Liver (tissue), 9 donors: Measurements from ENCODE around the gene RHOD. TPM values are rescaled to one million over a fixed set of nuclear protein-coding genes. Genes with fewer than 3 reads are reported as not detected.

ENCODE experiments used
- DNase-seq: peaks from one replicate; pipeline ENCODE4 v3.0.0-alpha.2; 2017; ENCODE audit warnings: low spot score
- H3K27ac ChIP-seq, 2 donors: one replicate each; pipeline ENCODE4 v1.7.0; 2013; ENCODE audit warnings: inconsistent platforms in 2 of 2, low read length in 2 of 2, control low read depth in 1 of 2, low read depth in 1 of 2, mild to moderate bottlenecking in 1 of 2
- H3K27me3 ChIP-seq, 4 donors: one replicate each; pipeline versions ENCODE4 v1.6.1 to v1.7.0; 2013; ENCODE audit warnings: low read length in 3 of 4, inconsistent platforms in 1 of 4, mild to moderate bottlenecking in 1 of 4, moderate library complexity in 1 of 4; ENCODE audit not compliant: control insufficient read depth in 4 of 4, insufficient read depth in 4 of 4
- H3K36me3 ChIP-seq, 4 donors: one replicate each; pipeline versions ENCODE4 v1.6.1 to v1.7.0; 2013; ENCODE audit warnings: low read length in 3 of 4, mild to moderate bottlenecking in 3 of 4, low read depth in 1 of 4, moderate library complexity in 1 of 4; ENCODE audit not compliant: control insufficient read depth in 4 of 4, insufficient read depth in 3 of 4
- H3K4me1 ChIP-seq, 4 donors: one replicate each; pipeline versions ENCODE4 v1.6.1 to v1.7.0; 2013; ENCODE audit warnings: low read length in 3 of 4, mild to moderate bottlenecking in 3 of 4, moderate library complexity in 1 of 4; ENCODE audit not compliant: control insufficient read depth in 4 of 4, insufficient read depth in 4 of 4
- H3K4me3 ChIP-seq, 3 donors: one replicate each; pipeline versions ENCODE4 v1.6.1 to v1.7.0; 2013; ENCODE audit warnings: low read length in 3 of 3, control low read depth in 1 of 3, low read depth in 1 of 3, mild to moderate bottlenecking in 1 of 3
- H3K9ac ChIP-seq, 2 donors: one replicate each; pipeline ENCODE4 v1.7.0; 2013; ENCODE audit warnings: low read length in 2 of 2, mild to moderate bottlenecking in 2 of 2, moderate library complexity in 2 of 2, control low read depth in 1 of 2, low read depth in 1 of 2
- H3K9me3 ChIP-seq, 4 donors: one replicate each; pipeline versions ENCODE4 v1.6.1 to v1.7.0; 2013; ENCODE audit warnings: low read length in 3 of 4; ENCODE audit not compliant: control insufficient read depth in 4 of 4
- EGR1 ChIP-seq, 2 donors: IDR thresholded peaks; 2 replicates each; pipeline ENCODE4 v1.6.1; 2016 to 2018; ENCODE audit warnings: antibody characterized with exemption in 2 of 2, low read depth in 2 of 2
- FOXA2 ChIP-seq: IDR thresholded peaks from 2 replicates; pipeline ENCODE4 v1.6.1; 2016; ENCODE audit warnings: antibody characterized with exemption
- GABPA ChIP-seq, 2 donors: IDR thresholded peaks in 1 of 2; conservative IDR thresholded peaks in 1 of 2; 2 replicates each; pipeline ENCODE4 v1.6.1; 2016; ENCODE audit warnings: antibody characterized with exemption in 2 of 2, mild to moderate bottlenecking in 1 of 2, moderate library complexity in 1 of 2
- HNF4G ChIP-seq: IDR thresholded peaks from 2 replicates; pipeline ENCODE4 v1.6.1; 2016; ENCODE audit warnings: antibody characterized with exemption
- JUND ChIP-seq, 2 donors: IDR thresholded peaks; 2 replicates each; pipeline ENCODE4 v1.6.1; 2016; ENCODE audit warnings: antibody characterized with exemption in 2 of 2
- REST ChIP-seq: IDR thresholded peaks from 2 replicates; pipeline ENCODE4 v1.6.1; 2016; ENCODE audit warnings: antibody characterized with exemption, mild to moderate bottlenecking
- RXRA ChIP-seq, 2 donors: IDR thresholded peaks; 2 replicates each; pipeline ENCODE4 v1.6.1; 2017 to 2018; ENCODE audit warnings: antibody characterized with exemption in 2 of 2, mild to moderate bottlenecking in 1 of 2
- TAF1 ChIP-seq: conservative IDR thresholded peaks from 2 replicates; pipeline ENCODE4 v1.6.1; 2016; ENCODE audit warnings: antibody characterized with exemption, mild to moderate bottlenecking
- ZBTB33 ChIP-seq: IDR thresholded peaks from 2 replicates; pipeline ENCODE4 v1.6.1; 2016; ENCODE audit warnings: antibody characterized with exemption
- WGBS: extraction: QIAGEN DNeasy Blood & Tissue Kit; methylation state at CpG from one replicate; pipeline ENCODE4 v1.1.7; 2013; 5-methylcytosine and 5-hydroxymethylcytosine counted together
- polyA plus RNA-seq, 2 donors: library from polyadenylated mRNA; stranded (reverse) in 1 of 2; unstranded in 1 of 2; fragments of 200-250 nt in 1 of 2; fragments of >200 nt in 1 of 2; fragmentation: Nextera tagmentation in 1 of 2; extraction: Ambion mirVana in 1 of 2; gene quantifications; one replicate each; pipeline versions ENCODE4 v1.2.1 to v1.2.3, GENCODE V29; 2013 to 2015
- total RNA-seq, 2 donors: library from RNA; depleted of rRNA; stranded (reverse); fragments of >200 nt; gene quantifications; one replicate each; pipeline ENCODE4 v1.2.3, GENCODE V29; 2014
- TF ChIP-seq, protein P1 (sequence below): fragments of 150-350 bp; IDR thresholded peaks from 2 replicates; pipeline ENCODE4 v1.5.1; 2017; ENCODE audit warnings: improper control_type of control experiment, low read depth, low read length; ENCODE audit not compliant: missing input control
- donor health status: healthy.
- donor health status: healthy.
- donor health status: healthy.
- donor health status: healthy.
- donor health status: healthy.

RHOD gene, protein sequence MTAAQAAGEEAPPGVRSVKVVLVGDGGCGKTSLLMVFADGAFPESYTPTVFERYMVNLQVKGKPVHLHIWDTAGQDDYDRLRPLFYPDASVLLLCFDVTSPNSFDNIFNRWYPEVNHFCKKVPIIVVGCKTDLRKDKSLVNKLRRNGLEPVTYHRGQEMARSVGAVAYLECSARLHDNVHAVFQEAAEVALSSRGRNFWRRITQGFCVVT
- 10 to 100 TPM in 1 of 2 donors, 1 to 10 TPM in 1; 7.8 to 27.0 TPM for total RNA-seq
- polyA plus RNA-seq: 10 to 100 TPM; 39.4 to 50.7 TPM

DNA sequence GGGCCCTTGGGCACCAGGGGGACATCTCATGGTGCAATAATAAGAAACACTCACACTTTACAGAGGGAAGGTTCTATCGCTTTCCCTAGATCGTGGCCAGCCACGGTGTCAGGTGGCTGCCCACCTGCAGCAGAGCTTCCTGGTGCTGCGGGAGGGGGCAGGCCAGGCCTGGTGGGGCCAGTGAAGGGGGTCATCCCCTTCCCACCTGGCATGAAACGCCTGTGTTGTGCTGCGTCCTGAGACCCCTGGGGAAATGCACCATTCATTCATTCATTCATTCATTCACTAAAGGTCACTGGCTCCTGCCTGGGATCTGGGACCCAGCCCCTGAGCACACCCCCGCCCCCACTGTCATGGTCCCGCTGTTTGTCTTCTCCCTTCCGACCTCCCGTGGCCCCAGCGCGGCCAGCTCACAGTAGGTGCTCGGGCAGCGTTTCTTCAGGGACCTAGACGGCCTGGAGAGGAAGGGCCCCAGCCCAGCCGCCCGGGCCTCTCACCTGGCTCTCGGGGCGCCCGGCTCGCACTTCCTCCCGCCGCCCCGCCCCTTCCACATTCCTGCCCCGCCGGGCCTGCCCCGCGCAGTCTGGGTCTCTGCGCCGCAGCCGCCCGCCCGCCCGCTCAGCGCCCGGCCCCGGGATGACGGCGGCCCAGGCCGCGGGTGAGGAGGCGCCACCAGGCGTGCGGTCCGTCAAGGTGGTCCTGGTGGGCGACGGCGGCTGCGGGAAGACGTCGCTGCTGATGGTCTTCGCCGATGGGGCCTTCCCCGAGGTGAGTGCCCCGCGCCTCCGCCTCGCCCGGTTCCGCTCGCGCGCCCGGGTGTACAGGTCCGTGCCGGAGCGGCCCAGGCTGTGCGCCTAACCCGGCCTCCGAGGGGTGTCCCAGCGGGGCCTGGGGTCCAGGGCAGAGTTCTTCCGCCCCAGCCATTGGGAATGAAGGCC is at the start of gene RHOD:
Gene RHOD, plus strand, starts transcription at position 581 of the 938 bp plus-strand sequence. Its CDS starts 56 bp downstream, at position 637.
- peak within 1 kb of the TSS; percentile 74 to 82 (median 81) for H3K4me3 ChIP-seq
- no peaks in the 10 kb centered on the region for H3K36me3 ChIP-seq
- no peaks in the 10 kb centered on the region for H3K9me3 ChIP-seq
- WGBS: 5% methylated on average over 72 of the region's 72 CpGs
- no peaks in the 10 kb centered on the region for H3K27me3 ChIP-seq
- no peak for DNase-seq
- peaks cover 24 to 73% (median 57%) of the 10 kb centered on the region in 4 donors for H3K4me1 ChIP-seq
- TF ChIP-seq HNF4G: no peak
- no peak for TF ChIP-seq RXRA (IDR thresholded peaks at IDR 0.05)
- TF ChIP-seq TAF1: no peak
- H3K9ac ChIP-seq: peak within 1 kb of the TSS; percentile 68 to 73
- H3K27ac ChIP-seq: peak within 1 kb of the TSS; percentile 90 to 93

- no peak for TF ChIP-seq REST
- TF ChIP-seq ZBTB33: no peak
- TF ChIP-seq JUND (IDR thresholded peaks at IDR 0.05): no peak
- no peak for TF ChIP-seq FOXA2
- TF ChIP-seq, protein P1, sequence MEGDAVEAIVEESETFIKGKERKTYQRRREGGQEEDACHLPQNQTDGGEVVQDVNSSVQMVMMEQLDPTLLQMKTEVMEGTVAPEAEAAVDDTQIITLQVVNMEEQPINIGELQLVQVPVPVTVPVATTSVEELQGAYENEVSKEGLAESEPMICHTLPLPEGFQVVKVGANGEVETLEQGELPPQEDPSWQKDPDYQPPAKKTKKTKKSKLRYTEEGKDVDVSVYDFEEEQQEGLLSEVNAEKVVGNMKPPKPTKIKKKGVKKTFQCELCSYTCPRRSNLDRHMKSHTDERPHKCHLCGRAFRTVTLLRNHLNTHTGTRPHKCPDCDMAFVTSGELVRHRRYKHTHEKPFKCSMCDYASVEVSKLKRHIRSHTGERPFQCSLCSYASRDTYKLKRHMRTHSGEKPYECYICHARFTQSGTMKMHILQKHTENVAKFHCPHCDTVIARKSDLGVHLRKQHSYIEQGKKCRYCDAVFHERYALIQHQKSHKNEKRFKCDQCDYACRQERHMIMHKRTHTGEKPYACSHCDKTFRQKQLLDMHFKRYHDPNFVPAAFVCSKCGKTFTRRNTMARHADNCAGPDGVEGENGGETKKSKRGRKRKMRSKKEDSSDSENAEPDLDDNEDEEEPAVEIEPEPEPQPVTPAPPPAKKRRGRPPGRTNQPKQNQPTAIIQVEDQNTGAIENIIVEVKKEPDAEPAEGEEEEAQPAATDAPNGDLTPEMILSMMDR: no peak
- no peak for TF ChIP-seq GABPA (IDR thresholded peaks at IDR 0.05 in 1 of 2, conservative IDR thresholded peaks at IDR 0.05 in 1 of 2)
- no peak for TF ChIP-seq EGR1 (IDR thresholded peaks at IDR 0.05; ENCODE audit: low read depth in 2 of 2)
- 99% methylated on average over 7 of the region's 7 CpGs for WGBS
- Histone ChIP-seq H3K4me3 (no peak overlapping the region), H3K4me1 (peaks cover 5 to 38% (median 21%) of the 10 kb centered on the region in 4 donors), H3K27ac (no peak overlapping the region), H3K9ac (no peak overlapping the region), H3K9me3 (no peaks in the 10 kb centered on the region), H3K27me3 (no peaks in the 10 kb centered on the region), H3K36me3 (no peaks in the 10 kb centered on the region)
- DNase-seq: no peak
Observed at GRCh38 chr11:67007126-67007525, 49.5 kb upstream of the RHOD start.
